HG02610 (cell line): ENCODE measurements around the gene TNFRSF19.

Experiments used
- ATAC-seq: cut with Tn5 transposase; IDR thresholded peaks from one replicate; pipeline ENCODE4 v1.9.1; 2021; ENCODE audit warnings: mild to moderate bottlenecking, moderate library complexity; ENCODE audit not compliant: unreplicated experiment

TNFRSF19 gene

GRCh38 chr13:23626700-23627099 lies 56.5 kb downstream of the TNFRSF19 start:
- no peak for ATAC-seq

GRCh38 chr13:23627410-23627809 lies 57.2 kb downstream of the TNFRSF19 start:
- ATAC-seq, result no peak

GRCh38 chr13:23628250-23628649 lies 58.0 kb downstream of the TNFRSF19 start:
- no peak for ATAC-seq

GRCh38 chr13:23628765-23629565 lies 58.8 kb downstream of the TNFRSF19 start:
- no peak for ATAC-seq

- no peak for ATAC-seq
These were observed 59.5 kb downstream of the TNFRSF19 start for GRCh38 chr13:23629566-23630272.

GRCh38 chr13:23630349-23631093 lies 60.3 kb downstream of the TNFRSF19 start:
- no peak for ATAC-seq

GRCh38 chr13:23631311-23632047 lies 61.3 kb downstream of the TNFRSF19 start:
- ATAC-seq, result no peak

- no peak for ATAC-seq
These were observed 61.9 kb downstream of the TNFRSF19 start for GRCh38 chr13:23632048-23632582.

GRCh38 chr13:23632741-23633140 lies 62.5 kb downstream of the TNFRSF19 start:
- no peak for ATAC-seq

GRCh38 chr13:23634897-23635296 lies 64.7 kb downstream of the TNFRSF19 start:
- no peak for ATAC-seq

GRCh38 chr13:23636360-23636759 lies 66.1 kb downstream of the TNFRSF19 start:
- no peak for ATAC-seq

- ATAC-seq, result no peak
These were observed 67.6 kb downstream of the TNFRSF19 start for GRCh38 chr13:23637829-23638228.

- ATAC-seq, result no peak
These were observed 69.5 kb downstream of the TNFRSF19 start for GRCh38 chr13:23639674-23640073.

- ATAC-seq, result no peak
These were observed 71.9 kb downstream of the TNFRSF19 start for GRCh38 chr13:23642110-23642509.

GRCh38 chr13:23643338-23644125 lies 73.3 kb downstream of the TNFRSF19 start:
- ATAC-seq, result no peak

- no peak for ATAC-seq
These were observed 73.9 kb downstream of the TNFRSF19 start for GRCh38 chr13:23644126-23644419.

- ATAC-seq, result no peak
These were observed 74.4 kb downstream of the TNFRSF19 start for GRCh38 chr13:23644527-23645138.

GRCh38 chr13:23645851-23646250 lies 75.6 kb downstream of the TNFRSF19 start:
- ATAC-seq, result no peak

GRCh38 chr13:23651439-23651838 lies 81.2 kb downstream of the TNFRSF19 start:
- no peak for ATAC-seq

- ATAC-seq, result no peak
These were observed 81.7 kb downstream of the TNFRSF19 start for GRCh38 chr13:23651887-23652286.
